ENCODE data around the gene ARG2. TPM values are rescaled to one million over a fixed set of nuclear protein-coding genes. Genes with fewer than 3 reads are reported as not detected.
A peak's percentile ranks its signal among the peaks of the same experiment; 100 is the strongest.

Gene ARG2
- total and polyA plus RNA-seq, 2 donors (not counting 1 experiment from before 2014, with no cell fraction given) = 0.33 to 1.8 TPM

DNA sequence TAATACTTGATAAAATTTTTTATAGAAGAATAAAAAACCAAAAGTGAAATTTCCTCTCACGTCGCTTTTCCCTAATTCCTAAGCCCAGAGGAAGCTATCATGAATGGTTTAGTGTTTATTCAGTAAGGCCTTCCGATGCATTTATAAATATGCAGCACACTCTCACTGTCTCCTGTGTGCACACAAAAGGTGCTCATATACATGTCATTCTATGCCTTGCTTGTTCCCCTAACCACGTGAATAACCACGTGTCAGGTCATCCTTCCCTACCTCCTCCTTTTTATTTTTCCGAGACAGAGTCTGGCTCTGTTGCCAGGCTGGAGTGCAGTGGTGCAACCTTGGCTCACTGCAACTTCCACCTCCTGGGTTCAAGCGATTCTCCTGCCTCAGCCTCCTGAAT lies 49.3 kb upstream of the ARG2 start:
- Histone ChIP-seq H4K20me1 (ENCODE audit: control insufficient read depth, insufficient read depth, low read length, poor library complexity, severe bottlenecking) (no peaks in the 10 kb centered on the region), H3K9me3 (ENCODE audit: control extremely low read depth in 1 of 3, control insufficient read depth in 2 of 3, insufficient read depth in 1 of 3, low read length in 2 of 3) (no peaks in the 10 kb centered on the region), H2AFZ (ENCODE audit: insufficient read depth, low read depth, low read length, poor library complexity, severe bottlenecking) (no peak overlapping the region), H3K4me1 (ENCODE audit: control insufficient read depth in 2 of 2, insufficient read depth in 2 of 2, low read length in 2 of 2) (no peaks in the 10 kb centered on the region), H3K27me3 (replicated peaks in 1 of 4; ENCODE audit: control extremely low read depth in 1 of 4, control insufficient read depth in 3 of 4, insufficient read depth in 4 of 4, low read length in 3 of 4) (no peaks in the 10 kb centered on the region), H3K27ac (ENCODE audit: low read length in 2 of 2) (no peak overlapping the region), H3K9ac (ENCODE audit: low read length) (no peak overlapping the region), H3K4me3 (ENCODE audit: control extremely low read depth in 1 of 5, extremely low read depth in 1 of 5, insufficient read depth in 1 of 5, low read depth in 2 of 5, low read length in 4 of 5) (no peak overlapping the region), H3K4me2 (replicated peaks; ENCODE audit: low read depth, low read length, poor library complexity, severe bottlenecking) (no peak overlapping the region), H3K79me2 (ENCODE audit: control insufficient read depth, insufficient read depth, low read length) (no peaks in the 10 kb centered on the region), H3K36me3 (replicated peaks in 1 of 2; ENCODE audit: control extremely low read depth in 1 of 2, control insufficient read depth in 1 of 2, extremely low read depth in 1 of 2, insufficient read depth in 2 of 2, low read length in 1 of 2) (no peaks in the 10 kb centered on the region)
- WGBS (ENCODE audit: insufficient coverage) = 90% methylated on average over 3 of the region's 7 CpGs
- peaks cover 5% of the 10 kb centered on the region for H3K27me3 Mint-ChIP-seq
- no peaks in the 10 kb centered on the region for H3K9me3 Mint-ChIP-seq (ENCODE audit: insufficient read depth)
- CTCF ChIA-PET = interaction anchor here (1.0 to 24.8 kb wide), 31 partner anchors 9 to 210 kb away, joined by 3 to 863 read pairs (median 8); partner anchors contain the start of genes ATP6V1D, EIF2S1, PLEKHH1 and TMEM229B
- intact Hi-C loops (cut with micrococcal nuclease) = loop anchor here (2.0 kb wide), 1 partner anchor 44 kb away; no protein-coding TSS in a partner anchor
- DNase-seq (no peak), ATAC-seq (ENCODE audit: low read depth) (no peak)
- no peak overlapping the region for H3K27ac Mint-ChIP-seq
- TF ChIP-seq CTCF (IDR thresholded peaks at IDR 0.05) = no peak
- TF ChIP-seq EZH2 (IDR thresholded peaks at IDR 0.05; ENCODE audit: borderline replicate concordance, insufficient read depth, low read depth, low read length, poor library complexity, severe bottlenecking) = no peak
- H3K4me1 Mint-ChIP-seq = no peaks in the 10 kb centered on the region
- H3K4me3 Mint-ChIP-seq = no peak overlapping the region
- POLR2A ChIA-PET = no interaction called here

DNA sequence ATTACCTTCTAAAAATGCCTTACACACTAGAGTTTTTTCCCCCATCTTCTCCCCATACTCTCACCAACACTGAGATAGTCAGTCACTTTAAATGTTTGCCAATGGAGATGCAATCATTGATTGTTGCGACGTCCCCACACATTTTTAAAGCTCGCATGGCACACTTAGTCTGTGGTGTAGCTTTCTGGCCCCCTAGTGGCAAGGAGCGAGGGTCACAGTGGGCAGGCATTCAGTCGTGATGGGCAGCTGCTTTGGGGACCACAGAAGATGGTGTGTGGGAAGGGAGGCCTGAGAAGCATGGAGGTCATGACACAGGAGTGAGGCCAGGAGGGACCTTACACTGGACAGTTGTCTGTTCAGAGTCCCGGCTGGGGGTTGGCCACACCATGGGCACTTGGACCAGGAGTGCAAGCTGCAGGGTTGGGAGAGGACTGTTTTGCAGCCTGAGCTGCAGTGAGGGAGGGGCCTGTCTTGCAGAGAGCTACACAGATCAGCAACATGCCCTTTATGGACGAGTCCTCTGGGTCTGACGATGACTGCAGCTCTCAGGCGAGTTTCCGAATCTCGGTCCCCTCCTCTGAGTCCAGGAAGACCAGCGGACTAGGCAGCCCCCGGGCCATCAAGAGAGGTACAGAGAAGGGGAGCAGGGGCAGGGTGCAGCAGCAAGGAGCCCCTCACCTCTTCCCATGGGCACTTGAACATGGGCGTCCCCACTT lies 48.3 kb upstream of the ARG2 start:
- TF ChIP-seq CTCF (IDR thresholded peaks at IDR 0.05) = peak; percentile 83
- TF ChIP-seq EZH2 (IDR thresholded peaks at IDR 0.05; ENCODE audit: borderline replicate concordance, insufficient read depth, low read depth, low read length, poor library complexity, severe bottlenecking) = no peak
- H3K27ac Mint-ChIP-seq = peak overlapping the region; percentile 1
- WGBS (ENCODE audit: insufficient coverage) = 60% methylated on average over 11 of the region's 14 CpGs
- no peak overlapping the region for H2AFZ ChIP-seq (ENCODE audit: insufficient read depth, low read depth, low read length, poor library complexity, severe bottlenecking)
- no peaks in the 10 kb centered on the region for H3K9me3 ChIP-seq (ENCODE audit: control extremely low read depth in 1 of 3, control insufficient read depth in 2 of 3, insufficient read depth in 1 of 3, low read length in 2 of 3)
- H3K9me3 Mint-ChIP-seq (ENCODE audit: insufficient read depth) = no peaks in the 10 kb centered on the region
- H3K4me3 ChIP-seq (ENCODE audit: control extremely low read depth in 1 of 5, extremely low read depth in 1 of 5, insufficient read depth in 1 of 5, low read depth in 2 of 5, low read length in 4 of 5) = no peak overlapping the region
- no peaks in the 10 kb centered on the region for H3K4me1 ChIP-seq (ENCODE audit: control insufficient read depth in 2 of 2, insufficient read depth in 2 of 2, low read length in 2 of 2)
- DNase-seq = peak; percentile 80
- peak; percentile 89 for ATAC-seq (ENCODE audit: low read depth)
- POLR2A ChIA-PET = interaction anchor here (1.0 kb wide), 1 partner anchor 144 kb away, joined by 4 read pairs; no protein-coding TSS in a partner anchor
- H3K79me2 ChIP-seq (ENCODE audit: control insufficient read depth, insufficient read depth, low read length) = no peaks in the 10 kb centered on the region
- no peaks in the 10 kb centered on the region for H4K20me1 ChIP-seq (ENCODE audit: control insufficient read depth, insufficient read depth, low read length, poor library complexity, severe bottlenecking)
- no peaks in the 10 kb centered on the region for H3K4me1 Mint-ChIP-seq
- H3K4me2 ChIP-seq (replicated peaks; ENCODE audit: low read depth, low read length, poor library complexity, severe bottlenecking) = no peak overlapping the region
- no peaks in the 10 kb centered on the region for H3K27me3 ChIP-seq (replicated peaks in 1 of 4; ENCODE audit: control extremely low read depth in 1 of 4, control insufficient read depth in 3 of 4, insufficient read depth in 4 of 4, low read length in 3 of 4)
- no peak overlapping the region for H3K4me3 Mint-ChIP-seq
- CTCF ChIA-PET = interaction anchor here (0.5 to 24.8 kb wide), 63 partner anchors 10 to 1814 kb away, joined by 3 to 863 read pairs (median 5); partner anchors contain the start of genes ATP6V1D, EIF2S1, PIGH and PLEKHH1
- no peak overlapping the region for H3K9ac ChIP-seq (ENCODE audit: low read length)
- no peak overlapping the region for H3K27ac ChIP-seq (ENCODE audit: low read length in 2 of 2)
- H3K27me3 Mint-ChIP-seq = peaks cover 5% of the 10 kb centered on the region
- intact Hi-C loops (cut with micrococcal nuclease) = loop anchor here (2.0 kb wide), 1 partner anchor 45 kb away; no protein-coding TSS in a partner anchor
- no peaks in the 10 kb centered on the region for H3K36me3 ChIP-seq (replicated peaks in 1 of 2; ENCODE audit: control extremely low read depth in 1 of 2, control insufficient read depth in 1 of 2, extremely low read depth in 1 of 2, insufficient read depth in 2 of 2, low read length in 1 of 2)

Data from B cell (primary cell).